ENCODE data around the gene TREX2.

The TREX2 gene

GRCh38 chrX:153455571-153455970, 9.7 kb upstream of the TREX2 start:
- Mint-ChIP-seq H3K4me1 (ENCODE audit: low read depth) (no peaks in the 10 kb centered on the region), H3K27me3 (ENCODE audit: low read depth) (no peaks in the 10 kb centered on the region), H3K9me3 (no peaks in the 10 kb centered on the region), H3K4me3 (no peak overlapping the region), H3K36me3 (ENCODE audit: low read depth) (peaks cover 5% of the 10 kb centered on the region), H3K27ac (no peak overlapping the region)
- no peak for DNase-seq (ENCODE audit: low spot score)

DNA sequence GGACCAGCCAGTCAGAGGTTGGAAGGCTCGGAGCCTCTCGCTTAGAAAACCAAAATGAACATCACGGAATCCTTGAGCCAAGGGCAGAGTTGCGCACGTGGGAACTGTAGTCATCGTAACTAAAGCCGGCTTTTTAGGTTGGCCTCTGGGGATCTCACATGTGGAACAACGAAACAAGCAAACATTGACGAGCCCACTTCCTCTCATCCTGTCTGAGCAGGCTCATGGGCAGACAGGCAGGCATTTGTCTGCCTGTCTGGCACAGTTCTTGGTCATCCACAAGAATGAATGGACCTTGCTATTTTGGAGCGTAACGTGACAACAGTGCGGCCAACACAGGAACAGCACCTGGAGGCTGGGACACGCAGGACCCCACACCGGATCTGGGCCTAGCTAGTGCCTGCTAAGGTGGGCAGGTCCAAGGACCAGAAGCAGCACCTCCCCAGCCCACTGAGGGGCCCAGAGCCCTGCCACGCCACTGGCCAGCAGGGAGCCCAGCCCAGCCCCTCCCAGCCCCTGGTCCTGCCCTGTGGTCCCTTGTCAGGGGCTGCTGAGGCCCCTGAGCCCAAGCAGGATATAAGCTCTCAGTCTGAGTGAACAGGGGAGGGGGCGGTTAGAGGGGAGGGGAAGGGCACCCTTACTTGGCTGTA, 9.2 kb upstream of the TREX2 start:
- Mint-ChIP-seq H3K9me3 (no peaks in the 10 kb centered on the region), H3K27me3 (ENCODE audit: low read depth) (no peaks in the 10 kb centered on the region), H3K27ac (no peak overlapping the region), H3K4me3 (no peak overlapping the region), H3K4me1 (ENCODE audit: low read depth) (no peaks in the 10 kb centered on the region), H3K36me3 (ENCODE audit: low read depth) (peaks cover 3% of the 10 kb centered on the region)
- DNase-seq (ENCODE audit: low spot score): no peak

GRCh38 chrX:153450949-153451277, 5.1 kb upstream of the TREX2 start:
- Mint-ChIP-seq H3K27me3 (ENCODE audit: low read depth) (no peaks in the 10 kb centered on the region), H3K4me1 (ENCODE audit: low read depth) (no peaks in the 10 kb centered on the region)
- no peak for DNase-seq (ENCODE audit: low spot score)

GRCh38 chrX:153450114-153450948, 4.5 kb upstream of the TREX2 start:
- Mint-ChIP-seq H3K36me3 (ENCODE audit: low read depth) (peaks cover 3% of the 10 kb centered on the region), H3K4me3 (no peak overlapping the region), H3K9me3 (no peaks in the 10 kb centered on the region), H3K4me1 (ENCODE audit: low read depth) (no peaks in the 10 kb centered on the region), H3K27me3 (ENCODE audit: low read depth) (no peaks in the 10 kb centered on the region), H3K27ac (no peak overlapping the region)
- DNase-seq (ENCODE audit: low spot score): no peak

More at GRCh38 chrX:153450949-153451277, 5.1 kb upstream of the TREX2 start:
- no peaks in the 10 kb centered on the region for H3K9me3 Mint-ChIP-seq
- no peak overlapping the region for H3K4me3 Mint-ChIP-seq
- H3K27ac Mint-ChIP-seq: no peak overlapping the region
- peaks cover 3% of the 10 kb centered on the region for H3K36me3 Mint-ChIP-seq (ENCODE audit: low read depth)

DNA sequence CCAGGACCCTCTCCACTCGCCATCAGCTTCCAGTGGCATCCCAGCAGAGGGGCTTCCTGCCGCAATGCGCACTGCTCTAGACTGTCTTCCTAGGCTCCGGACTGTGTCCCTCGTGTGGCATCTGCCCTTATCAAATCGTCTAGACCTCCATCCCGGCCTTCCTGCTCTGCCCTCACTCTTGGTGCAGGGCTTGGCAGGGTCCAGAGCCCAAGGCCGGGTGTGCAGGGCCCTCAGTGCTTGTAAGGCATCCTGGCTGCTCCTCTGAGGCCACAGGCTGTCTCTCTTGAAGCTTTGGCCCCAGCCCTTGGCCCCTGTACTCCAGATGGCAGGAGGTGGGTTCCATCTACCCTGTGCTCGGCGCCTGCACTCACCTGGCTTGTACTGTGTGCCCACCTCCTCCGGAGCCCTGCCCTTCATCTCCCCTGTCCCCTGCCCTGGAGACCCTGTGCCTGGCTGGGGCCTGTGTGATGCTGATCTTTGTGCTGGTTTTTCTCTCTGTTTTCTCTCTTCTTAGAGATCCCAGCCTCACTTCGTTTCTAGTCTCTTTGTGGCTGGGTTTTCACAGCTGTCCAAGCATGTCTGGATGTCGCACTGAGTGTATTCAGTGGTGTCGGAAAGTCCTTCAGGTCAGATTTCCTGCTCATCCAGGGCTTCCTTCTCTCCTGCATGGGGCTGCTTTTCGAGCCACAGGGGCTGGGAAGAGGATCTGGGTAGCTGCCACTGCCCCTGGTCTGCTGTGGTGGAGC, 3.7 kb upstream of the TREX2 start:
- Mint-ChIP-seq H3K36me3 (ENCODE audit: low read depth) (peaks cover 3% of the 10 kb centered on the region), H3K4me3 (no peak overlapping the region), H3K27ac (no peak overlapping the region), H3K9me3 (no peaks in the 10 kb centered on the region), H3K27me3 (ENCODE audit: low read depth) (no peaks in the 10 kb centered on the region), H3K4me1 (ENCODE audit: low read depth) (no peaks in the 10 kb centered on the region)
- DNase-seq (ENCODE audit: low spot score): no peak

GRCh38 chrX:153448556-153449367, 2.9 kb upstream of the TREX2 start:
- Mint-ChIP-seq H3K4me1 (ENCODE audit: low read depth) (no peaks in the 10 kb centered on the region), H3K4me3 (no peak overlapping the region), H3K27me3 (ENCODE audit: low read depth) (no peaks in the 10 kb centered on the region), H3K27ac (no peak overlapping the region), H3K9me3 (no peaks in the 10 kb centered on the region), H3K36me3 (ENCODE audit: low read depth) (peaks cover 3% of the 10 kb centered on the region)
- no peak for DNase-seq (ENCODE audit: low spot score)

GRCh38 chrX:153447581-153447960, 1.7 kb upstream of the TREX2 start:
- Mint-ChIP-seq H3K9me3 (no peaks in the 10 kb centered on the region), H3K27me3 (ENCODE audit: low read depth) (no peaks in the 10 kb centered on the region), H3K4me1 (ENCODE audit: low read depth) (no peaks in the 10 kb centered on the region)

GRCh38 chrX:153446950-153447580, 1.2 kb upstream of the TREX2 start:
- no peak overlapping the region for H3K4me3 Mint-ChIP-seq

More at GRCh38 chrX:153447581-153447960, 1.7 kb upstream of the TREX2 start:
- Mint-ChIP-seq H3K27ac (no peak overlapping the region), H3K36me3 (ENCODE audit: low read depth) (peaks cover 3% of the 10 kb centered on the region), H3K4me3 (no peak overlapping the region)
- DNase-seq (ENCODE audit: low spot score): no peak

GRCh38 chrX:153446636-153446936, 730 bp upstream of the TREX2 start:
- Mint-ChIP-seq H3K27ac (no peak overlapping the region), H3K27me3 (ENCODE audit: low read depth) (no peaks in the 10 kb centered on the region), H3K9me3 (no peaks in the 10 kb centered on the region), H3K36me3 (ENCODE audit: low read depth) (peaks cover 3% of the 10 kb centered on the region), H3K4me1 (ENCODE audit: low read depth) (no peaks in the 10 kb centered on the region), H3K4me3 (no peak overlapping the region)
- DNase-seq (ENCODE audit: low spot score): no peak

More at GRCh38 chrX:153446950-153447580, 1.2 kb upstream of the TREX2 start:
- no peak for DNase-seq (ENCODE audit: low spot score)
- Mint-ChIP-seq H3K36me3 (ENCODE audit: low read depth) (peaks cover 3% of the 10 kb centered on the region), H3K27me3 (ENCODE audit: low read depth) (no peaks in the 10 kb centered on the region), H3K27ac (no peak overlapping the region), H3K9me3 (no peaks in the 10 kb centered on the region), H3K4me1 (ENCODE audit: low read depth) (no peaks in the 10 kb centered on the region)

GRCh38 chrX:153445106-153445855, 575 bp downstream of the TREX2 start:
- H3K27me3 Mint-ChIP-seq (ENCODE audit: low read depth): no peaks in the 10 kb centered on the region
- no peaks in the 10 kb centered on the region for H3K4me1 Mint-ChIP-seq (ENCODE audit: low read depth)

DNA sequence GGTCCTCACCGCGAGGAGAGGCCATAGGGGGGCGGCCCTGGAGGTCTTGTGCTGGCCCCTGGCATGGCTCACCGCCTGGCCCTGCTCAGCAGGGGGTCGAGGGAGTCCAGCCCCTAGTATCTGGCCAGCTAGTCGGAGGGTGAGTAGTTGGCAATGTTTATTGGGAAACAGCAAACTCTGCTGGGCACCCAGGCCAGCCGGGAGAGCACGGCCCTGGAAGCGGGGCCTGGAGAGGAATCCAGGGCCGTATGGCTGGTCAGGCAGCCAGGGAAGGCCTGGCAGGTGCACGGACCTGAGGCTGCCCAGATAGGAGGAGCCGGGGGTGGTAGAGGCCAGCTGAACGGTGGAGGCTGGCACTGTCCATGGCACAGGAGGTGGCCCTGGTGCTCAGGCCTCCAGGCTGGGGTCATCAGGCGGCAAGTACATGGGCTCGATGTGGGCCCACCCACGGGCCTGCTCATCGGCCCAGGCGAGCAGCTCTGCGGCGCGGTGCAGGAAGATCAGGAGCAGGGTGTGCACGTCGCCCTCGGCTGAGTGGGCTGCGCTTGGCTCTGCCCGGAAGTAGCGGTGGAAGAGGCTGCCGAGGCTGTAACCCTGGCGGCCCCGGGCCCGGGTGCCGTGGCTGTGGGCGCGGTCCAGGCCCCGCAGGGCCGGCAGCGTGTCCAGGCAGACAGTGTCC, 1.4 kb downstream of the TREX2 start:
- DNase-seq (ENCODE audit: low spot score): no peak
- Mint-ChIP-seq H3K27ac (no peak overlapping the region), H3K36me3 (ENCODE audit: low read depth) (no peaks in the 10 kb centered on the region), H3K9me3 (no peaks in the 10 kb centered on the region), H3K4me3 (no peak overlapping the region), H3K4me1 (ENCODE audit: low read depth) (no peaks in the 10 kb centered on the region), H3K27me3 (ENCODE audit: low read depth) (no peaks in the 10 kb centered on the region)

More at GRCh38 chrX:153445106-153445855, 575 bp downstream of the TREX2 start:
- DNase-seq (ENCODE audit: low spot score): no peak
- no peak overlapping the region for H3K4me3 Mint-ChIP-seq
- no peaks in the 10 kb centered on the region for H3K36me3 Mint-ChIP-seq (ENCODE audit: low read depth)
- H3K27ac Mint-ChIP-seq: no peak overlapping the region
- no peaks in the 10 kb centered on the region for H3K9me3 Mint-ChIP-seq

- H3K4me3 Mint-ChIP-seq: no peak overlapping the region
- H3K4me1 Mint-ChIP-seq (ENCODE audit: low read depth): no peaks in the 10 kb centered on the region
These were observed 2.2 kb downstream of the TREX2 start for GRCh38 chrX:153443476-153444332.

More at GRCh38 chrX:153443476-153444332, 2.2 kb downstream of the TREX2 start:
- H3K27me3 Mint-ChIP-seq (ENCODE audit: low read depth): no peaks in the 10 kb centered on the region
- no peak for DNase-seq (ENCODE audit: low spot score)
- no peak overlapping the region for H3K27ac Mint-ChIP-seq
- H3K9me3 Mint-ChIP-seq: no peaks in the 10 kb centered on the region
- no peaks in the 10 kb centered on the region for H3K36me3 Mint-ChIP-seq (ENCODE audit: low read depth)

All from T-helper 2 cell treated with Interferon-gamma antibody and Interleukin-4, amounts not matched to agents 5 μg/mL and 100 μg/mL, for 36 hours (primary cell).